PC-9 (cell line): ENCODE results near the gene MYOF. TPM values are rescaled to one million over a fixed set of nuclear protein-coding genes. Genes with fewer than 3 reads are reported as not detected.

ENCODE experiments used
- BruUV-seq: library from RNA; stranded (reverse); fragments of 400-500 nt; replicated peaks from 2 replicates; lab custom pipeline; 2021; lab: Mats Ljungman, UMichigan
- CTCF ChIA-PET: fragments of 300-600 bp; sonication (Branson Sonifier 250); formaldehyde crosslinking; loops from one replicate; lab custom pipeline; 2022; ENCODE audit warnings: antibody characterized with exemption; lab: Charles Lee
- POLR2A ChIA-PET: fragments of 300-600 bp; sonication (Branson Sonifier 250); formaldehyde crosslinking; loops from one replicate; lab custom pipeline; 2022; ENCODE audit warnings: antibody characterized with exemption; ENCODE audit not compliant: unreplicated experiment; lab: Charles Lee
- DNase-seq, 2 experiments: peaks; one replicate each; pipeline versions ENCODE4 v3.0.0 to v3.0.0-alpha.2; 2015 to 2022; ENCODE audit warnings: mixed read lengths in 1 of 2
- H2AFZ ChIP-seq: fragments of 200-600 bp; sonication (generic); 2 replicates; pipeline ENCODE4 v1.8.1; 2017; ENCODE audit warnings: antibody characterized with exemption
- H3F3A ChIP-seq: fragments of 200-600 bp; sonication (generic); 2 replicates; pipeline ENCODE4 v1.8.1; 2017; ENCODE audit warnings: antibody characterized with exemption, mild to moderate bottlenecking, low read depth; ENCODE audit not compliant: insufficient read depth
- H3K27ac ChIP-seq: fragments of 200-600 bp; sonication (generic); 2 replicates; pipeline ENCODE4 v1.6.1; 2016; ENCODE audit warnings: mixed run types
- H3K27me3 ChIP-seq: fragments of 200-600 bp; sonication (generic); 2 replicates; pipeline ENCODE4 v1.6.1; 2016; ENCODE audit warnings: low read depth, mixed run types; ENCODE audit not compliant: insufficient read depth
- H3K36me3 ChIP-seq: fragments of 200-600 bp; sonication (generic); 2 replicates; pipeline ENCODE4 v1.6.1; 2016; ENCODE audit warnings: low read depth, mixed run types
- H3K4me1 ChIP-seq: fragments of 200-600 bp; sonication (generic); replicated peaks from 2 replicates; pipeline ENCODE4 v1.6.1; 2016; ENCODE audit warnings: mixed run types; ENCODE audit not compliant: insufficient read depth
- H3K4me2 ChIP-seq: fragments of 200-600 bp; sonication (generic); 2 replicates; pipeline ENCODE4 v1.6.1; 2017; ENCODE audit warnings: mixed run types
- H3K4me3 ChIP-seq: fragments of 200-600 bp; sonication (generic); 2 replicates; pipeline ENCODE4 v1.6.1; 2016; ENCODE audit warnings: mixed run types
- H3K79me2 ChIP-seq: fragments of 200-600 bp; sonication (generic); 2 replicates; pipeline ENCODE4 v1.6.1; 2017; ENCODE audit warnings: low read depth, mixed run types
- H3K9me2 ChIP-seq: fragments of 200-600 bp; sonication (generic); 2 replicates; pipeline ENCODE4 v1.8.1; 2017; ENCODE audit warnings: mild to moderate bottlenecking; ENCODE audit not compliant: insufficient read depth
- H3K9me3 ChIP-seq: fragments of 200-600 bp; sonication (generic); 2 replicates; pipeline ENCODE4 v1.8.1; 2016; ENCODE audit warnings: low read depth; ENCODE audit not compliant: insufficient read depth
- H4K20me1 ChIP-seq: fragments of 200-600 bp; sonication (generic); 2 replicates; pipeline ENCODE4 v1.8.1; 2017; ENCODE audit not compliant: insufficient read depth
- EZH2 ChIP-seq: fragments of 200-600 bp; sonication (generic); IDR thresholded peaks from 2 replicates; pipeline ENCODE4 v1.8.0; 2017; ENCODE audit warnings: antibody characterized with exemption, low read depth
- intact Hi-C: fragments of 100-400 bp; cut with micrococcal nuclease; formaldehyde crosslinking; loops from one replicate; pipeline ENCODE4 v1.10.0; 2022; ENCODE audit not compliant: unreplicated experiment
- total RNA-seq: library from RNA; stranded (reverse); gene quantifications from 2 replicates; pipeline ENCODE4 v1.2.3, GENCODE V29; 2021
- TF ChIP-seq, protein P1 (sequence below): fragments of 200-600 bp; sonication (generic); conservative IDR thresholded peaks from 2 replicates; pipeline ENCODE4 v1.6.1; 2017; ENCODE audit warnings: mixed run types, antibody characterized with exemption, mild to moderate bottlenecking, moderate library complexity

MYOF gene
- total RNA-seq, 1 experiment from 2014 or later = 274 TPM

DNA sequence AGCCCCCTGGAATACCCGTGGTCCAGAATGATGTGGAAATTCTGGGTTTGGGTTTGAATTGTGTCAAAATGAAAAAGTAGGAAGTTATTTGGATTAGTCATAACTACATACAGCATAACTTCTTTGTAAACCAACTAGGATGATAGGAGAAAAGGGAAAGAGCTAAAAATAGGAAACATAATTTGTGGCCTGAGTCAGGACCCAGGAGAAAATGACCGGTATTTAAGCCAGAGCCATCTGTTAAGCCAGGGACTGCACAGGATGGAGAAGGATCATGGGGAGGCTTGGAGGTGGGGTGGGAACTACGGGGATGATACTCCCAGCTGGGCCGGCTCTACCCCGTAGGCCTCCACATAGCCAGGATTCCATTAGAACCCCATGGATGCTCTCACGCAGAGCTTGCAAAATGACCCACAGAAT lies 98.6 kb downstream of the MYOF start:
- H2AFZ ChIP-seq = 0 out of 2 replicates have a peak overlapping the region, but pooled peaks have one; percentile 29
- CTCF ChIA-PET = interaction anchor here (0.7 kb wide), 1 partner anchor 823 kb away, joined by 4 read pairs; no protein-coding TSS in a partner anchor
- H3K79me2 ChIP-seq = 0 out of 2 replicates have a peak, but pooled peaks cover 5% of the 10 kb centered on the region
- H4K20me1 ChIP-seq = no peaks in the 10 kb centered on the region
- no peaks in the 10 kb centered on the region for H3K9me3 ChIP-seq
- DNase-seq = peak in 1 of 2 experiments; percentile 75
- peaks cover 27% of the 10 kb centered on the region for H3F3A ChIP-seq
- peaks cover 28% of the 10 kb centered on the region for H3K36me3 ChIP-seq
- H3K27ac ChIP-seq = peak overlapping the region; percentile 98
- POLR2A ChIA-PET = interaction anchor here (0.6 to 0.7 kb wide), 2 partner anchors 12 to 55 kb away, joined by 3 to 7 read pairs; no protein-coding TSS in a partner anchor
- intact Hi-C loops = no loop called here
- H3K9me2 ChIP-seq = no peaks in the 10 kb centered on the region
- H3K4me1 ChIP-seq = peaks cover 23% of the 10 kb centered on the region
- peak overlapping the region; percentile 49; the same call in 1 of the 2 replicates for H3K4me3 ChIP-seq
- TSS peak; percentile 45 for BruUV-seq
- no peaks in the 10 kb centered on the region for H3K27me3 ChIP-seq
- H3K4me2 ChIP-seq = peak overlapping the region; percentile 74
- TF ChIP-seq EZH2 = no peak
- TF ChIP-seq, protein P1, sequence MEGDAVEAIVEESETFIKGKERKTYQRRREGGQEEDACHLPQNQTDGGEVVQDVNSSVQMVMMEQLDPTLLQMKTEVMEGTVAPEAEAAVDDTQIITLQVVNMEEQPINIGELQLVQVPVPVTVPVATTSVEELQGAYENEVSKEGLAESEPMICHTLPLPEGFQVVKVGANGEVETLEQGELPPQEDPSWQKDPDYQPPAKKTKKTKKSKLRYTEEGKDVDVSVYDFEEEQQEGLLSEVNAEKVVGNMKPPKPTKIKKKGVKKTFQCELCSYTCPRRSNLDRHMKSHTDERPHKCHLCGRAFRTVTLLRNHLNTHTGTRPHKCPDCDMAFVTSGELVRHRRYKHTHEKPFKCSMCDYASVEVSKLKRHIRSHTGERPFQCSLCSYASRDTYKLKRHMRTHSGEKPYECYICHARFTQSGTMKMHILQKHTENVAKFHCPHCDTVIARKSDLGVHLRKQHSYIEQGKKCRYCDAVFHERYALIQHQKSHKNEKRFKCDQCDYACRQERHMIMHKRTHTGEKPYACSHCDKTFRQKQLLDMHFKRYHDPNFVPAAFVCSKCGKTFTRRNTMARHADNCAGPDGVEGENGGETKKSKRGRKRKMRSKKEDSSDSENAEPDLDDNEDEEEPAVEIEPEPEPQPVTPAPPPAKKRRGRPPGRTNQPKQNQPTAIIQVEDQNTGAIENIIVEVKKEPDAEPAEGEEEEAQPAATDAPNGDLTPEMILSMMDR = no peak

DNA sequence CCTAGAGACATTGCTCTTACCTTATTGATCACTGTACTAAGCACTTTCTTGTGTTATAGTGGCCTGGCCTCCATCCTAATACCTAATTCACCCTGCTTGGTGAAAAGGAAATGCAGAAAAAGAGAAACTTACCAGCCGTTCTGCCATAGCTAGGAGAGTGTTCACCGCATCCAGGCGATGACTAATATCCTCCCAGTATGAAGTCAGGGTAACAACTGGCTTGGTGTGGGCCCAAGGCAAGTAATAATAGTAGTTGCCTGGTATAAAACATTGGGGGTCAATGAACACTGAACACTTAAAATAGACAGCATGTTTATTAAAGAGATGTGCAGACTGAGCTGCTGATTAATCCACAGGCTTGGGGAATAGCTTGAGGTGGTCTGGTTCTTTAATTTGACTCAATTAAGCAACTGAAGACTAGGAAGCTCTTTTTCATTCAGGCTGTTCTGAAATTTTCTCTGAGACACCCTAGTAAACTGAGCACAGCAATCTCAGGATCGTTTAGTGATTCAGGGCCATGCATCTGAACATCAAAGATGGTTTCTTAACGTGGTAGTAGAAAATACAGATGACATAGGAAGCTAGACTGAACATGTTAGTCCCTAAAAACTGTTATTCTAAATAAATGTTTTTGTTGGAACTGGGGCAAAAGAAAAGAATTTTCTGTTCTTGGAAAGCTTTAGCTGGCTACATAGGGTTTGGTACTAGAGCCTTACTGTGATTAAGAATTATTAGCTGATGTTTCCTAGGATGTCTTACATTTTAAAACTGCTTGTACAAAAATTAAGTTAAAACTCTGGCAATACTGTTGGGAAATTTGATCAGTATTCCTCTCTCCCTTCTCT lies 102.2 kb downstream of the MYOF start:
- ChIA-PET POLR2A (interaction anchor here (0.6 kb wide), 2 partner anchors 27 to 102 kb away, joined by 3 to 6 read pairs; no protein-coding TSS in a partner anchor), CTCF (interaction anchor here (0.8 kb wide), 1 partner anchor 103 kb away, joined by 3 read pairs; no protein-coding TSS in a partner anchor)
- peaks cover 34% of the 10 kb centered on the region for H3K36me3 ChIP-seq
- H3K9me3 ChIP-seq = no peaks in the 10 kb centered on the region
- H4K20me1 ChIP-seq = no peaks in the 10 kb centered on the region
- intact Hi-C loops = loop anchor here (5.0 kb wide), 1 partner anchor 117 kb away; the partner anchor contains the start of gene CEP55
- no peaks in the 10 kb centered on the region for H3K9me2 ChIP-seq
- peaks cover 44% of the 10 kb centered on the region for H3F3A ChIP-seq
- peaks cover 44% of the 10 kb centered on the region for H3K4me1 ChIP-seq
- TF ChIP-seq EZH2 = no peak
- TF ChIP-seq, protein P1 = no peak
- peak overlapping the region; percentile 6; the same call in 1 of the 2 replicates for H3K27ac ChIP-seq
- no peaks in the 10 kb centered on the region for H3K27me3 ChIP-seq
- H3K4me2 ChIP-seq = no peak overlapping the region
- H3K4me3 ChIP-seq = no peak overlapping the region
- BruUV-seq = no TSS peak
- 0 out of 2 replicates have a peak, but pooled peaks cover 5% of the 10 kb centered on the region for H3K79me2 ChIP-seq
- H2AFZ ChIP-seq = no peak overlapping the region
- DNase-seq = no peak

- Histone ChIP-seq H3K27ac (no peak overlapping the region), H3K27me3 (no peaks in the 10 kb centered on the region), H3K4me1 (peaks cover 36% of the 10 kb centered on the region), H3K36me3 (peaks cover 34% of the 10 kb centered on the region), H3K9me3 (no peaks in the 10 kb centered on the region), H3F3A (peaks cover 36% of the 10 kb centered on the region), H3K4me2 (no peak overlapping the region), H3K9me2 (no peaks in the 10 kb centered on the region), H2AFZ (no peak overlapping the region), H4K20me1 (no peaks in the 10 kb centered on the region), H3K4me3 (no peak overlapping the region), H3K79me2 (0 out of 2 replicates have a peak, but pooled peaks cover 5% of the 10 kb centered on the region)
- no TSS peak for BruUV-seq
- intact Hi-C loops = loop anchor here (5.0 kb wide), 1 partner anchor 118 kb away; the partner anchor contains the start of gene CEP55
- TF ChIP-seq, protein P1 = no peak
- no peak for TF ChIP-seq EZH2
- ChIA-PET CTCF (no interaction called here), POLR2A (no interaction called here)
- DNase-seq = no peak
Measured at GRCh38 chr10:93378997-93379730, 103.0 kb downstream of the MYOF start.
